HCT116 (cell line): Measurements from ENCODE around the gene DYRK1B.

ENCODE experiments used
- EGR1 ChIP-seq: IDR thresholded peaks from 2 replicates; pipeline ENCODE4 v1.6.1; 2012; ENCODE audit warnings: low read depth
- EZH2 ChIP-seq: fragments of 200-600 bp; sonication (generic); IDR thresholded peaks from 2 replicates; pipeline ENCODE4 v1.6.1; 2017; ENCODE audit warnings: antibody characterized with exemption, mixed run types
- JUND ChIP-seq: IDR thresholded peaks from 2 replicates; pipeline ENCODE4 v1.6.1; 2012
- POLR2A ChIP-seq: IDR thresholded peaks from 2 replicates; pipeline ENCODE4 v1.7.0; 2011; ENCODE audit warnings: borderline replicate concordance; ENCODE audit not compliant: insufficient read depth, insufficient read length; ENCODE audit errors: extremely low read depth
- POLR2AphosphoS5 ChIP-seq: IDR thresholded peaks from 2 replicates; pipeline ENCODE4 v1.6.1; 2011; ENCODE audit warnings: mild to moderate bottlenecking, low read depth, low read length, moderate library complexity
- RAD21 ChIP-seq: IDR thresholded peaks from 2 replicates; pipeline ENCODE4 v1.6.1; 2012; ENCODE audit warnings: low read depth, mild to moderate bottlenecking
- SIN3A ChIP-seq: IDR thresholded peaks from 2 replicates; pipeline ENCODE4 v1.6.1; 2012; ENCODE audit warnings: low read depth
- SP1 ChIP-seq: IDR thresholded peaks from 2 replicates; pipeline ENCODE4 v1.6.1; 2012; ENCODE audit warnings: low read depth
- SRF ChIP-seq: IDR thresholded peaks from 2 replicates; pipeline ENCODE4 v1.6.1; 2012; ENCODE audit warnings: low read depth
- TCF7L2 ChIP-seq: IDR thresholded peaks from 2 replicates; pipeline ENCODE4 v1.7.0; 2011; ENCODE audit warnings: borderline replicate concordance, inconsistent platforms; ENCODE audit not compliant: insufficient read depth, insufficient read length; ENCODE audit errors: extremely low read depth
- TF ChIP-seq, protein P1 (sequence below), 3 experiments: fragments of 200-600 bp in 1 of 3; sonication (generic) in 1 of 3; IDR thresholded peaks in 2 of 3; conservative IDR thresholded peaks in 1 of 3; 2 replicates each; pipeline ENCODE4 v1.5.1; 2012 to 2017; ENCODE audit warnings: low read depth in 2 of 3, low read length in 2 of 3, antibody characterized with exemption in 1 of 3, borderline replicate concordance in 1 of 3, control low read depth in 1 of 3, mild to moderate bottlenecking in 1 of 3, mixed read lengths in 1 of 3, mixed run types in 1 of 3, moderate library complexity in 1 of 3; ENCODE audit not compliant: insufficient read depth in 1 of 3
- TF ChIP-seq, protein P2 (sequence below): IDR thresholded peaks from 2 replicates; pipeline ENCODE4 v1.6.1; 2012
- TF ChIP-seq, protein P3 (sequence below): IDR thresholded peaks from 2 replicates; pipeline ENCODE4 v1.6.1; 2012

DNA sequence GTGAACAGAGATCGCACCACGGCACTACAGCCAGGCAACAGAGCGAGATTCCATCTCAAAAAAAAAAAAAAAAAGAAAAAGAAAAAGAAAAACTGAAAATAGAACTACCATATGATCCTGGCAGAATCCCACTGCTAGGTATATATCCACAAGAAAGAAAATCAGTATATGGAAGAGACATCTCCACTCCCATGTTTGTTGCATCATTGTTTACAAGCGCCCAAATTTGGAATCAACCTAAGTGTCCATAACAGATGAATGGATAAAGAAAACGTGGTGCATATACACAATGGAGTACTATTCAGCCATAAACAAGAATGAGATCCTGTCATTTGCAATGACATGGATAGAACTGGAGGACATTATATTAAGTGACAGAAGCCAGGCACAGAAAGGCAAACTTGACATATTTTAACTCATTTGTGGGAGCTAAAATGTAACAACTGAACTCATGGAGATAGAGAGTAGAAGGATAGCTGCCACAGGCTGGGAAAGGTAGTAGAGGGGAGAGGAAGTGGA, 26.1 kb downstream of the DYRK1B start:
- TF ChIP-seq POLR2AphosphoS5 (no peak), POLR2A (no peak), RAD21 (no peak), JUND (no peak), TCF7L2 (no peak), SP1 (no peak), EZH2 (no peak), SIN3A (no peak), EGR1 (no peak), SRF (no peak)
- TF ChIP-seq, protein P1, sequence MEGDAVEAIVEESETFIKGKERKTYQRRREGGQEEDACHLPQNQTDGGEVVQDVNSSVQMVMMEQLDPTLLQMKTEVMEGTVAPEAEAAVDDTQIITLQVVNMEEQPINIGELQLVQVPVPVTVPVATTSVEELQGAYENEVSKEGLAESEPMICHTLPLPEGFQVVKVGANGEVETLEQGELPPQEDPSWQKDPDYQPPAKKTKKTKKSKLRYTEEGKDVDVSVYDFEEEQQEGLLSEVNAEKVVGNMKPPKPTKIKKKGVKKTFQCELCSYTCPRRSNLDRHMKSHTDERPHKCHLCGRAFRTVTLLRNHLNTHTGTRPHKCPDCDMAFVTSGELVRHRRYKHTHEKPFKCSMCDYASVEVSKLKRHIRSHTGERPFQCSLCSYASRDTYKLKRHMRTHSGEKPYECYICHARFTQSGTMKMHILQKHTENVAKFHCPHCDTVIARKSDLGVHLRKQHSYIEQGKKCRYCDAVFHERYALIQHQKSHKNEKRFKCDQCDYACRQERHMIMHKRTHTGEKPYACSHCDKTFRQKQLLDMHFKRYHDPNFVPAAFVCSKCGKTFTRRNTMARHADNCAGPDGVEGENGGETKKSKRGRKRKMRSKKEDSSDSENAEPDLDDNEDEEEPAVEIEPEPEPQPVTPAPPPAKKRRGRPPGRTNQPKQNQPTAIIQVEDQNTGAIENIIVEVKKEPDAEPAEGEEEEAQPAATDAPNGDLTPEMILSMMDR (IDR thresholded peaks at IDR 0.05 in 2 of 3, conservative IDR thresholded peaks at IDR 0.05 in 1 of 3; ENCODE audit: borderline replicate concordance in 1 of 3, insufficient read depth in 1 of 3, low read depth in 2 of 3, low read length in 2 of 3) = no peak
- TF ChIP-seq, protein P2, sequence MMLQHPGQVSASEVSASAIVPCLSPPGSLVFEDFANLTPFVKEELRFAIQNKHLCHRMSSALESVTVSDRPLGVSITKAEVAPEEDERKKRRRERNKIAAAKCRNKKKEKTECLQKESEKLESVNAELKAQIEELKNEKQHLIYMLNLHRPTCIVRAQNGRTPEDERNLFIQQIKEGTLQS = no peak
- TF ChIP-seq, protein P3, sequence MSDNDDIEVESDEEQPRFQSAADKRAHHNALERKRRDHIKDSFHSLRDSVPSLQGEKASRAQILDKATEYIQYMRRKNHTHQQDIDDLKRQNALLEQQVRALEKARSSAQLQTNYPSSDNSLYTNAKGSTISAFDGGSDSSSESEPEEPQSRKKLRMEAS = no peak
